OCI-M2 (cell line): ENCODE measurements around the gene NUB1.

Experiments used
- DNase-seq: peaks from one replicate; lab custom pipeline; 2025; ENCODE audit not compliant: unreplicated experiment; lab: John Stamatoyannopoulos, UW

NUB1 gene

DNA sequence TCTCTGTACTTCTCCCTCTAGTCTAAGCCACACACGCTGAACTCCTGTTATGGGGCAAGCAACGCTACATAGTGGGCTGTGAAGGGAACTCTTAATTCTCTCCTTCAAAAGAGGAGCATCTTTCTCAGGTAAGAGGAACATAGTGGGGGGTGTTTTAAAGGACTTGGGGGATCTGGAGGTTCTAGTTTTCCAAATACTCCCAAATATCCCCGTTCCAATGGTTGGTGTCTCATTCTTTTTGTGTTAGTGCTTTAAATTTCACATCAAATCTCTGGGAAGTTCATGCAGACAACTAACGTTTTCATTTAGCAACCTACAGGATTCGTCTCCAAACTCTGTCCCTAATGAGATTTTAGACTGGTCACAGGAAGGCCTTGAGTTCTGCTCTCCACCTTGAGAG, 80.6 kb downstream of the NUB1 start:
- no peak for DNase-seq

DNA sequence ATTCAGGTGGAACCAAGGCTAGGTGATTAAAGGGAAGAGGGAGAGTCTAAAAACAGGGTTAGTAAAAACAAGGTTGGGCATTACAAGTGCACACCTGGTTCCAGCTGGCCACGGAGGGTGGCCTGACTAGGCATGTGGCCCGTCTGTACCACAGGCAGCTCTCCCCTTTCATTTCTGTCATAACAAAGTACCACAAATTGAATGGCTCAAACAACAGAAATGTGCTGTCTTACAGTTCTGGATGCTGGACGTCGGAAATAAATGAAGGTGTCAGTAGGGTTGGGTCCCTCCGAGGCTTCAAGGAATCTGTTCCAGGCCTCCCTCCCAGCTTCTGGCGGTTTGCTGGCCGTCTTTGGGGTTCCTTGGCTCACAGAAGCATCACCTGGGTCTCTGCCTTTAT, 81.6 kb downstream of the NUB1 start:
- DNase-seq = no peak

GRCh38 chr7:151423936-151424335, 82.3 kb downstream of the NUB1 start:
- no peak for DNase-seq

- DNase-seq = no peak
Observed at GRCh38 chr7:151424799-151425198, 83.2 kb downstream of the NUB1 start.

DNA sequence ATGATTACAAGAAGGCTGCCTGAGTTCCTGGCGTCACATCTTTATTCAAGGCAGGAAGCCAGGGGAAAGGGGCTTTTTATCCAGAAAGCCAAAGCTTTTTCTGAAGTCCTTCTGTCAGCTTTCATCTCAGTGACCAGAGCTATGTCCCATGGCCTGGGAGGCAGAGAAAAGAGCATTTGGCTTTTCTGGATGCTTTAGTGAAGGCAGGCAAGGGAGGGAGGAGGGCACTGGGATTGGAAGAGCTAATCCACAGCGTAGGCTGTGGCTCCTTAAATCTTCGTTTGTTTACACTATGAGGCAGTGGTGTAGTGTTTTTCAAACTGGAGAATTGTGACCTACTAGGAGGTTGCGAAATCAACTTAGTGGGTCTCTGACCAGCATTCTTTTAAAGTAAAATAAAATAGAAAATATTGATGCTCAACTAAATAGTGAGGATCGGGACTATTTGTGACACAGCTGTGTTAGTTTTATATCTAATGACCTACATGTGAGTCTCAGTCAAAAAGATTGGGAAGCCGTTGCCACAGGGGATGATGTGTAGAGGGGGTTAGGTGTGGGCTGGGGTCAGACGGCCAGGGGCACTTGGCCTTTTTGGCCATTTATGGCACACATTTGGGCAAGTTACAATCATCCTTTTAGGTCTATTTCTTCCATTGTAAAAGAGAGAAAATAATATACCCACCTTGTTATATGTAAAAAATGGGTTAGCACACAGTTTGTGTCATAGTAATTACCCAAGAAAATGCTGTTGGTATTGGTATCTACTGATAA, 84.2 kb downstream of the NUB1 start:
- no peak for DNase-seq

- DNase-seq = no peak
Observed at GRCh38 chr7:151426441-151426903, 84.9 kb downstream of the NUB1 start.

- DNase-seq = no peak
Observed at GRCh38 chr7:151426904-151427704, 85.5 kb downstream of the NUB1 start.

GRCh38 chr7:151427705-151428377, 86.2 kb downstream of the NUB1 start:
- DNase-seq = no peak
